HG03378 (cell line): Measurements from ENCODE around the gene TNS3.
"Not testable (repeated sequence)": the region's sequence is repeated elsewhere in the genome, so short reads cannot be mapped to it uniquely, and the experiment has no call there.

Experiments
- ATAC-seq: cut with Tn5 transposase; IDR thresholded peaks from one replicate; pipeline ENCODE4 v1.9.1; 2021; ENCODE audit warnings: mild to moderate bottlenecking, moderate library complexity; ENCODE audit not compliant: unreplicated experiment

The TNS3 gene

GRCh38 chr7:47543056-47543455, 38.9 kb downstream of the TNS3 start:
- ATAC-seq = no peak

GRCh38 chr7:47542051-47542450, 39.9 kb downstream of the TNS3 start:
- ATAC-seq = no peak

DNA sequence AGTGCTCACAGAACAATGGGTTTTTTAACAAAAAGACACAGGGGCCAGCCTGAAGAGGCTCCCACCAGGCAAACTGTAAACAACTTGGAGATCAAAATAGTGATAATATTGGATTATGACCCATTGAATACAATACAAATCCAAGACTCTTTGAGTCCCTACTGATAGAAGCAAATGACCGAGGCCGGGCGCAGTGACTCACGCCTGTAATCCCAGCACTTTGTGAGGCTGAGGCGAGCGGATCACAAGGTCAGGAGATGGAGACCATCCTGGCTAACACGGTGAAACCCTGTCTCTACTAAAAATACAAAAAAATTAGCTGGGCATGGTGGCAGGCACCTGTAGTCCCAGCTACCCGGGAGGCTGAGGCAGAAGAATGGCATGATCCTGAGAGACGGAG, 40.4 kb downstream of the TNS3 start:
- ATAC-seq = not testable (repeated sequence)

GRCh38 chr7:47540387-47541350, 41.2 kb downstream of the TNS3 start:
- no peak for ATAC-seq

DNA sequence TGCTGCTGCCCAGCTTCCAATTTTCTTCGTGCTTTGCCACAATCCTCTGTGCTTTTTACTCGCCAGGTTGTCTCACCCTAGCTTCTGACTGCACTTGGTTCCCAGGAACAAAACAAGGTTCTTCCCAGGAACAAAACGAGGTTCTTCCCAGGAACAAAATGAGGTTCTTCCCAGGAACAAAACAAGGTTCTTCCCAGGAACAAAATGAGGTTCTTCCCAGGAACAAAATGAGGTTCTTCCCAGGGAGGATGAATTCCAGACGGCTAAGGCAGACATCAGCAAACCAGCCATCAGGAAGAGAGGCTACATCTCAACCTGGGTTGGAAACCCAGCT, 41.9 kb downstream of the TNS3 start:
- no peak for ATAC-seq

GRCh38 chr7:47539398-47540052, 42.4 kb downstream of the TNS3 start:
- no peak for ATAC-seq

DNA sequence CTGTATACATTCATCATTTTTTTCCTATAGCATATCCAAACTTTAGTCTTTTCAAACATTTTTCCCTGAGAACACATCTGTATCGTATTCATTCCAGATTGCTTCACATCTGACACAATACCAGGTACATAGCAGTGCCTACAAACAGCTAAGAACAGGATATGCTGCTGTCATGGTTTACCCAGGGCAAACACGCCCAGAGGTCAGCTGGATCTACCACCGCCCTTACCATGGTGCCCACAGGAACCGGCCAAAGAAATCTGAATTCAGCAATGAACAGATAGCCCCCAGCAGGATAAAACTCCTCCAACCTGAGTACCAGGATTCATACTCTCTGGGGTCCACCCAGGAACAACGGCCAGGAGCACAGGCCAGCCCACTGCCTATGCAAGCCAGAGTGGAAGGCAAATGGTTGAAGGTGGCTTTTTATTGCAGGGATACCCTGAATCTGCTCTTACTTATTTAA, 43.0 kb downstream of the TNS3 start:
- no peak for ATAC-seq

DNA sequence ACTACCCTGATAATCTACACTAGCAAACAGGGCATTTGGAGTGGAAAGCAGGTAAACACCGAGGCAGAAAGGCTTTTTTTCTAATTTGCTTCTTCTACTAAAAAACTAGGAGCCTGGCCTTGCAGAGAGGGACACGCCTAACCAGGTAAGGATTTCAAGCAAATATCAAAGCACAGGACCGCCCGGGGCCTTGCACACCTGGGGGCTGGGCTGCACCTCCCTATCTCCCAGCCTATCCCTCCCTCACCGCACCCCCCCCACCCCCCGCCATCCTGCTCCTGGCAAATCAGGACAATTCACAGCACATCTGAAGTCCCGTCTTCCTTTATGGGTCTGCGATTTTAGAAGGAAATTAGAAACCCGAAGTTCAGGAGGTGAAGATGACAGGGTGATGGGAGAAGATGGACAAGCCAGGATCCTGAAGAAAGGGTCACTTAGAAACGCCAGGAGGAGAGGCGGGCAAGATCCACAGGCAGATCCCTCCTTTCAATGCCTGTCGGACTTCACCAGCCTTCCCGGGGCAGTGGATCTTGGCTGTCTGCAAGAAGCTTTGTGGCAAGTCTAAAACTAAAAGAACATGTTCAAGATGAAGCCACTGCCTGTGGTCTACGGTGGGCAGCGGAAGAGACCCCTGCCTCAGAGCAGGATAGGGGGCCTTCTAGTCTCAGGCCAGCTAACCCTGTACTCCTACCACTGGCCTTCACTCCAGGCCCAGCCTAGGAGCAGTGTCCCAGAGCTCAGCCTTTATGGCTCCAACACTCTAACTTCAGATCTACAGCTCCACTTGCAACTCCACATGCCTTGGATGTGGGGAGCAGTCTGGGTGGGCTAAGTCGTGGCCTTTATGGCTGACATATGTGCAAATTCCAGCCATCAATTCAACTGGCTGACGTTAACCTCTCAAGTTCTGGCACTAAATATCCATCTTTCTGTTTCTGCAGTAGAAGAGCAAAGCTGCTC, 43.9 kb downstream of the TNS3 start:
- no peak for ATAC-seq

GRCh38 chr7:47536661-47537611, 45.0 kb downstream of the TNS3 start:
- ATAC-seq = no peak

DNA sequence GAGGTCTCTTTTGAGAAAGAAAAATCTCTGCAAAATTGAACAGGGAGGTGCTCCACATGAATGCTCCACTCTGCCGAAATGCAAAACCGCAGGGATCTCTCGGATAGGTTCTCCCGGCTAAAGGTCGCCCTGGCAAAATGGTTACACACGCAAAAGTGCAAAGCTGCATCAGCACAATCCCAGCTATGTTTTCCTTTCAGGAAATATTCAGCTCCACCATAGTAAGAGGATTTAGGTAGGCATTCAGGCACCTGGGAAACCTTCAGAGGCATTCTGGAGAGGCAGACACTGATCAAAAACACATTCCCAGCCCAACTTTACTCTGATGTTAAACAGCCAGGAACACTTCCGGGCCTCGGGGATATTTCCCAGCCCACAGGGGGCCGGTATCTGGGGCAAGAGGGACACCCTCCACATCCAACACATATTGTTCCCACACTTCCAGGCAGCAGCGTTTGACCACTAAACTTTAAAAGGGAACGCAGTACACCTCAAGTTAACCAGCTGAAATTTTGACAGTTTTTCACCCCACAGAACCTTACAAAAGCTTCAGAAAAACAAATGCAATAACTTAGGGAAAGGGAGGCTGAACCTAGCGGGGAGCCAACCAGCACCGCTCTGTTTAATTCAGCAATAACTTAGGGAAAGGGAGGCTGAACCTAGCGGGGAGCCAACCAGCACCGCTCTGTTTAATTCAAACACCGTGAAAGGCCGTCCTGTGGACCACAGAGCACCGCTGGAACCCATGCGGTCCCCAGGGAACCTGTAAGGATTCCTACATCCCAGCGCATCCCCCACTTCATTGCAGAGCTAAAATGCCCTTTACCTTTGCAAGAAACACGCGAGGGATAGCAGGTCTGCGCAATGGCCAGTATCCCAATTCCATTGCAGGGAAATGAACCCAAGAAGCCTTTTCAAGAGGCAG, 45.9 kb downstream of the TNS3 start:
- no peak for ATAC-seq

DNA sequence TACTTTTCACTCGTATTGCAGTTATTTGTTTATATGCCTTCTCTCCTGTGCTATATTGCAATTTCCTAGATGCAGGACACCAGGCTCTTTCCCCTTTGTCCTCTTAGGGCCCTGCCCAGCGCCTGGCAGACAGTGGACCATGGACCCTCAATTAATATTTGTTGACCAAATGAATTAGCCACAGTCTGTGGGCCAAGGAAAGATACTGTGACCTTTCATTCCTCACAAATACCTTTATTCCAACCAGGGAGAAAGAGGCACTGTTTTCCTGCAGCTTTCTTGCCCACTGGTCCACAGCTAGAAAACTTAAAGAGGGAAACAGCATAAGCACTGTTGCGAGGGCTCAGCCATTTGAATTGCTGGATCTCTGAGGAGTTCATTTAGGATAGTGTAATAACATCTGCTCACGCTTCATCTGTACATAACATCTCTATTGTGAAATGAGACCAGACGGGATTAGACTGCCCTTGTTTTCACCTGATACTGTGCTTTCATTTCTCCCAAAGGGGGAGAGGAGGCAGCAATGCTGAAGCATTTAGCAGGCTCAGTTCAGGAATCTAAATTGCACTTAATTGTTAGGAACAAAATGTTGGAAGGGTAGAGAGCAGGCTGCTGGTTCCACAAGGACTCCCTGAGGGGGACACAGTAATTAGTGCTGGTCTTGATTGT, 46.7 kb downstream of the TNS3 start:
- ATAC-seq = no peak

GRCh38 chr7:47534322-47535034, 47.4 kb downstream of the TNS3 start:
- ATAC-seq = no peak

DNA sequence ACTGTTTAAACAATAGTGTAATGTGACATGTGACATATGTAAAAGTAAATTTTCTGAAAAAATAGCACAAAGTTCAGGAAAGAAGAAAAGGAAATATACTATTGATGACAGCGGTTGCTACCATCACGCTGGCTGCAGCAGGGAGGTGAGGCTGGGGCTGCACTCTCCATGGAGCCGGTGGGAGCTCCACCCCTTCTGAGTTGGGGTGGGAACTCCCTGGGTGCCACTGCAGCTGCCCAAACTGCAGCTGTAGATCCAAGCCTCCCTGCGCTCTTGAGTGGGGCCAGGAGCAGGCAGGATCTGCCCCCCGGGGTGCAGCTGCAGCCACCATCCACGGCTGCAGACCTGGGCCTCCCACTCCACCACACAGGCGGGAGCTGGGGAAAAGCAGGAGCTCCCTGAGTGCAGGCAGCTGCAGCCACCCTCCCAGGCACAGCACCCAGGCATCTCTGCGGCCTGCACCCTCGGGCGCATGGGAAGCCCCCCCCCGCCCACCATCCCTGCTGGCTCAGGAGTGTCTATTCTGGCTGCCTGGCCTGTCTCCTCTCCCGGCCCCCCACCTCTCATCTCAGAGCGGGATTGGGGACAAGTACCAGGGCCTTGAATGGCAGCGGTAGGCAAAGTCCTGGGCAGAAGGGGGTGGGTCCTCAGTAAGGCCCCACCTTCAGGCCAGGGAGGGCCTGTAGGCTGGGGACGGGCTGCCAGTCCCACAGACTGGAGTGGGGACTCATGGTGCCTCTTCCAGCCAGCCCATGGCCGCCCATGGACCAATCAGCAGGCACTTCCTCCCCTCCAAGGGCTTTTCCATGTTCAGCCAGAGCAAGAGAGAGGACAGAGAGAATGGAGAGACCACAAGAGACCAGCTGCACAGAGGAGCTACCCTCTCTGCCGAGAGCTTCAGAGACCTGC, 50.1 kb downstream of the TNS3 start:
- ATAC-seq = no peak

DNA sequence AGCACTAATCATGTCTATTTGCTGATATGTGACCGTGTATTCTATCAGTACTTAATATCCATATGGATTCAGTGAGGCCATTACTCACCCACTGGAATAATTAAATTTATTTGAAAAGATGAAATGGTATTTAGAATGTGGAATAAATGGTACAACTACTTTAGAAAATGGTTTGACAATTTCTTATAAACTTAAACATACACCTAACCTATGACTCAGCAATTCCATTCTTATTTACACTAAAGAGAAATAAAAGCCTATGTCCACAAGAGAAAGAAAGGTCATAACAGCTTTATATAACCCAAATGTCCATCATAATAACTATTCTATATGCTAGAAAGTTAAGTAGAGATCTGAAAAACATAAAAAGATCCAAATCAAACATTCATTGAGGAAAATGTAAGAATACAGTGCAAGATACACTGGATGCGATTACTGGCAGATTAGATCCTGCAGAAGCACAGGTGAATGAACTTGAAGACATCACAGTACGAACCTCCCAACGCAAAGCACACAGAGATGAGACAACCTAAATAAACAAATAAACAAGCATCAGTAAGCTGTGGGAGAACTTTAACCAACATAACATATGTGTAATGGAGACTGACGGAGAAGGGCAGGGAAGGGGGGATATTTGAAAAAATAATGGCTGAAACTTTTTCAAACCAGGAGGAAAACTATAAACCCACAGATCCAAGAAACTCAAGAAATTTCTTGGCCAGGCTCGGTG, 51.9 kb downstream of the TNS3 start:
- no peak for ATAC-seq

GRCh38 chr7:47529405-47529804, 52.5 kb downstream of the TNS3 start:
- ATAC-seq = no peak

DNA sequence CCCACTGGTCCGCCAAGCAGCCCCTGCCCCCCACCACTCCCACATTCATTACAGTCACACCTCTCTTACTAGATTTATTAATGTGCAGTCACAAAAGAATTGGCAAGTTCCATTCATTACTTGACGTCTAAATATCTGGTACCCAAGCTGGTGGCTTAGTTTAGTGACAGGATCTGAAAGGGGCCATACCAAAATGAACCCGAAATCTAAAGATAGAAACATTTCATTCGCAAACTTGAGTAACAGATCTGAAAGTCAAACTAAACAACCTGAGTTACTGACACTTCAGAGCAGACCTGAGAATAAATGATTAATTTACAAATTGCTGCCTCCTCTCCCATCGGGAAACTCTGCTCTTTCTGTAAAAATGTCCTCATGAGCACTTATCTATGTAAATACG, 53.4 kb downstream of the TNS3 start:
- no peak for ATAC-seq
